Duodenal mucosa (tissue), 2 donors: Measurements from ENCODE around the gene DNM1L.

ENCODE experiments used
- H3K27ac ChIP-seq: one replicate; pipeline ENCODE4 v1.7.0; 2013; ENCODE audit warnings: low read depth, low read length
- H3K27me3 ChIP-seq, 2 donors: one replicate each; pipeline ENCODE4 v1.7.0; 2013; ENCODE audit warnings: low read length in 2 of 2, control low read depth in 1 of 2; ENCODE audit not compliant: insufficient read depth in 2 of 2, control insufficient read depth in 1 of 2
- H3K36me3 ChIP-seq, 2 donors: one replicate each; pipeline ENCODE4 v1.7.0; 2013; ENCODE audit warnings: low read length in 2 of 2, control low read depth in 1 of 2; ENCODE audit not compliant: insufficient read depth in 2 of 2, control insufficient read depth in 1 of 2
- H3K4me1 ChIP-seq, 2 donors: one replicate each; pipeline ENCODE4 v1.7.0; 2013; ENCODE audit warnings: low read length in 2 of 2, control low read depth in 1 of 2; ENCODE audit not compliant: insufficient read depth in 2 of 2, control insufficient read depth in 1 of 2
- H3K4me3 ChIP-seq, 2 donors: one replicate each; pipeline ENCODE4 v1.7.0; 2013; ENCODE audit warnings: low read length in 2 of 2, low read depth in 1 of 2
- H3K9ac ChIP-seq, 2 donors: one replicate each; pipeline ENCODE4 v1.7.0; 2013; ENCODE audit warnings: low read length in 2 of 2, low read depth in 1 of 2
- H3K9me3 ChIP-seq, 2 donors: one replicate each; pipeline ENCODE4 v1.7.0; 2013; ENCODE audit warnings: low read length in 2 of 2, control low read depth in 1 of 2; ENCODE audit not compliant: control insufficient read depth in 1 of 2

Gene DNM1L

GRCh38 chr12:32754111-32754510 is 75.0 kb downstream of the DNM1L start:
- Histone ChIP-seq H3K27me3 (no peaks in the 10 kb centered on the region), H3K4me3 (peak overlapping the region; percentile 96 to 97), H3K36me3 (peaks cover 15 to 36% of the 10 kb centered on the region in 2 donors), H3K27ac (no peak overlapping the region), H3K4me1 (peaks cover 19 to 22% of the 10 kb centered on the region in 2 donors), H3K9ac (peak overlapping the region; percentile 85 to 90), H3K9me3 (no peaks in the 10 kb centered on the region)

- H3K27me3 ChIP-seq = no peaks in the 10 kb centered on the region
- peaks cover 19 to 22% of the 10 kb centered on the region in 2 donors for H3K4me1 ChIP-seq
- peaks cover 14 to 27% of the 10 kb centered on the region in 2 donors for H3K36me3 ChIP-seq
- peak overlapping the region; percentile 82 for H3K27ac ChIP-seq
- peak overlapping the region; percentile 96 to 97 for H3K4me3 ChIP-seq
- no peaks in the 10 kb centered on the region for H3K9me3 ChIP-seq
- peak overlapping the region; percentile 85 to 90 for H3K9ac ChIP-seq
Observed at GRCh38 chr12:32755051-32755653, 76.1 kb downstream of the DNM1L start.

- Histone ChIP-seq H3K36me3 (peaks cover 14 to 20% of the 10 kb centered on the region in 2 donors), H3K27ac (peak within 1 kb of the TSS; percentile 82), H3K27me3 (no peaks in the 10 kb centered on the region), H3K4me3 (peak within 1 kb of the TSS; percentile 96 to 97), H3K4me1 (peaks cover 19 to 22% of the 10 kb centered on the region in 2 donors), H3K9me3 (no peaks in the 10 kb centered on the region), H3K9ac (peak within 1 kb of the TSS; percentile 85 to 90)
Observed at GRCh38 chr12:32755654-32756475, 76.8 kb downstream of the DNM1L start, which contains the start of gene YARS2. YARS2 (minus strand) TSS chr12:32755897; CDS start chr12:32755874, 23 bp downstream.

- peak overlapping the region; percentile 96 to 97 for H3K4me3 ChIP-seq
- peaks cover 19 to 22% of the 10 kb centered on the region in 2 donors for H3K4me1 ChIP-seq
- H3K27ac ChIP-seq = no peak overlapping the region
- H3K9ac ChIP-seq = peak overlapping the region; percentile 85 to 90
- no peaks in the 10 kb centered on the region for H3K27me3 ChIP-seq
- peaks cover 13% of the 10 kb centered on the region in 2 donors for H3K36me3 ChIP-seq
- H3K9me3 ChIP-seq = no peaks in the 10 kb centered on the region
Observed at GRCh38 chr12:32756476-32757066, 77.5 kb downstream of the DNM1L start.

- H3K4me1 ChIP-seq = peaks cover 19 to 22% of the 10 kb centered on the region in 2 donors
Observed at GRCh38 chr12:32757157-32757556, 78.1 kb downstream of the DNM1L start.

GRCh38 chr12:32761716-32762115 is 82.6 kb downstream of the DNM1L start:
- Histone ChIP-seq H3K4me3 (no peak overlapping the region), H3K27me3 (no peaks in the 10 kb centered on the region), H3K9me3 (no peaks in the 10 kb centered on the region), H3K4me1 (peaks cover 2% of the 10 kb centered on the region in 2 donors), H3K9ac (no peak overlapping the region), H3K36me3 (no peaks in the 10 kb centered on the region), H3K27ac (no peak overlapping the region)

More at GRCh38 chr12:32757157-32757556, 78.1 kb downstream of the DNM1L start:
- Histone ChIP-seq H3K27me3 (no peaks in the 10 kb centered on the region), H3K9me3 (no peaks in the 10 kb centered on the region), H3K36me3 (peaks cover 8 to 10% of the 10 kb centered on the region in 2 donors), H3K4me3 (no peak overlapping the region), H3K27ac (no peak overlapping the region), H3K9ac (no peak overlapping the region)

GRCh38 chr12:32765906-32766305 is 86.8 kb downstream of the DNM1L start:
- no peaks in the 10 kb centered on the region for H3K9me3 ChIP-seq
- no peaks in the 10 kb centered on the region for H3K27me3 ChIP-seq
- H3K4me3 ChIP-seq = no peak overlapping the region
- no peak overlapping the region for H3K9ac ChIP-seq
- H3K27ac ChIP-seq = no peak overlapping the region
- no peaks in the 10 kb centered on the region for H3K36me3 ChIP-seq
- peaks cover 4 to 18% of the 10 kb centered on the region in 2 donors for H3K4me1 ChIP-seq

- Histone ChIP-seq H3K9ac (no peak overlapping the region), H3K9me3 (no peaks in the 10 kb centered on the region), H3K4me3 (no peak overlapping the region), H3K36me3 (no peaks in the 10 kb centered on the region), H3K27me3 (no peaks in the 10 kb centered on the region), H3K4me1 (peaks cover 17 to 42% of the 10 kb centered on the region in 2 donors), H3K27ac (no peak overlapping the region)
Observed at GRCh38 chr12:32768518-32768917, 89.4 kb downstream of the DNM1L start.

GRCh38 chr12:32770141-32770540 is 91.0 kb downstream of the DNM1L start:
- no peaks in the 10 kb centered on the region for H3K9me3 ChIP-seq
- no peaks in the 10 kb centered on the region for H3K36me3 ChIP-seq
- H3K27ac ChIP-seq = no peak overlapping the region
- H3K4me3 ChIP-seq = no peak overlapping the region
- H3K4me1 ChIP-seq = peaks cover 19 to 47% of the 10 kb centered on the region in 2 donors
- no peaks in the 10 kb centered on the region for H3K27me3 ChIP-seq
- no peak overlapping the region for H3K9ac ChIP-seq

GRCh38 chr12:32773691-32774090 is 94.6 kb downstream of the DNM1L start:
- no peaks in the 10 kb centered on the region for H3K36me3 ChIP-seq
- peaks cover 15 to 49% of the 10 kb centered on the region in 2 donors for H3K4me1 ChIP-seq
- no peak overlapping the region for H3K9ac ChIP-seq
- H3K27me3 ChIP-seq = no peaks in the 10 kb centered on the region
- H3K27ac ChIP-seq = no peak overlapping the region
- H3K9me3 ChIP-seq = no peaks in the 10 kb centered on the region
- H3K4me3 ChIP-seq = no peak overlapping the region
